BE2C (cell line): ENCODE results near the gene RAB3B.
"Not testable (repeated sequence)": the region's sequence is repeated elsewhere in the genome, so short reads cannot be mapped to it uniquely, and the experiment has no call there.

Experiments
- DNase-seq: peaks from one replicate; pipeline ENCODE4 v3.0.0-alpha.2; 2020
- H3K27me3 ChIP-seq: fragments of 250-450 bp; sonication (Bioruptor Pico); 2 replicates; pipeline ENCODE4 v1.5.1; 2020; ENCODE audit warnings: mild to moderate bottlenecking
- H3K36me3 ChIP-seq: fragments of 250-450 bp; sonication (Bioruptor Pico); 2 replicates; pipeline ENCODE4 v1.5.1; 2020; ENCODE audit warnings: mild to moderate bottlenecking
- H3K4me1 ChIP-seq: fragments of 250-450 bp; sonication (Bioruptor Pico); 2 replicates; pipeline ENCODE4 v1.5.1; 2020
- H3K4me3 ChIP-seq: 2 replicates; pipeline ENCODE4 v1.5.1; 2011; ENCODE audit warnings: low read depth, low read length
- H3K9me3 ChIP-seq: fragments of 250-450 bp; sonication (Bioruptor Pico); 2 replicates; pipeline ENCODE4 v1.5.1; 2020
- CTCF ChIP-seq: IDR thresholded peaks from 2 replicates; pipeline ENCODE4 v1.5.1; 2012; ENCODE audit warnings: mild to moderate bottlenecking, low read depth, low read length

Gene RAB3B

GRCh38 chr1:51901151-51901550 lies 89.3 kb downstream of the RAB3B start:
- no peaks in the 10 kb centered on the region for H3K36me3 ChIP-seq
- no peak for DNase-seq
- H3K4me1 ChIP-seq, result no peaks in the 10 kb centered on the region
- no peaks in the 10 kb centered on the region for H3K27me3 ChIP-seq
- no peak overlapping the region for H3K4me3 ChIP-seq
- H3K9me3 ChIP-seq, result no peaks in the 10 kb centered on the region
- no peak for TF ChIP-seq CTCF

- Histone ChIP-seq H3K9me3 (no peaks in the 10 kb centered on the region), H3K36me3 (no peaks in the 10 kb centered on the region), H3K27me3 (no peaks in the 10 kb centered on the region), H3K4me1 (no peaks in the 10 kb centered on the region), H3K4me3 (no peak overlapping the region)
- no peak for TF ChIP-seq CTCF
- no peak for DNase-seq
Observed at GRCh38 chr1:51899022-51899421, 91.5 kb downstream of the RAB3B start.

GRCh38 chr1:51898090-51898734 lies 92.3 kb downstream of the RAB3B start:
- no peak for DNase-seq
- no peaks in the 10 kb centered on the region for H3K27me3 ChIP-seq
- H3K4me3 ChIP-seq, result no peak overlapping the region
- no peak for TF ChIP-seq CTCF
- H3K36me3 ChIP-seq, result no peaks in the 10 kb centered on the region
- no peaks in the 10 kb centered on the region for H3K4me1 ChIP-seq
- H3K9me3 ChIP-seq, result no peaks in the 10 kb centered on the region

- DNase-seq, result no peak
Observed at GRCh38 chr1:51897699-51898031, 92.8 kb downstream of the RAB3B start.

GRCh38 chr1:51894748-51895147 lies 95.8 kb downstream of the RAB3B start:
- not testable (repeated sequence) for DNase-seq, H3K27me3 ChIP-seq, H3K4me3 ChIP-seq, H3K36me3 ChIP-seq, H3K9me3 ChIP-seq, H3K4me1 ChIP-seq

More at GRCh38 chr1:51897699-51898031, 92.8 kb downstream of the RAB3B start:
- no peak for TF ChIP-seq CTCF
- H3K27me3 ChIP-seq, result no peaks in the 10 kb centered on the region
- H3K36me3 ChIP-seq, result no peaks in the 10 kb centered on the region
- no peaks in the 10 kb centered on the region for H3K9me3 ChIP-seq
- no peak overlapping the region for H3K4me3 ChIP-seq
- H3K4me1 ChIP-seq, result no peaks in the 10 kb centered on the region

- peak within 1 kb of the TSS; percentile 91 for H3K4me3 ChIP-seq
- no peaks in the 10 kb centered on the region for H3K36me3 ChIP-seq
- no peaks in the 10 kb centered on the region for H3K4me1 ChIP-seq
- DNase-seq, result peak; percentile 95
- TF ChIP-seq CTCF, result no peak
- H3K9me3 ChIP-seq, result no peaks in the 10 kb centered on the region
- H3K27me3 ChIP-seq, result no peaks in the 10 kb centered on the region
Observed at GRCh38 chr1:51878616-51879336, 111.7 kb downstream of the RAB3B start, which contains the start of gene NRDC. Gene NRDC, minus strand, starts transcription at chr1:51878727. Its CDS starts 112 bp downstream, at chr1:51878615.
